GM12878 (cell line): ENCODE data around the gene RCC1. TPM values are rescaled to one million over a fixed set of nuclear protein-coding genes. Genes with fewer than 3 reads are reported as not detected.

Experiments
- BACH1 ChIP-seq: fragments of 450-650 bp; IDR thresholded peaks from 2 replicates; pipeline ENCODE4 v1.6.1; 2017; ENCODE audit warnings: mild to moderate bottlenecking, borderline replicate concordance
- CBFB ChIP-seq: IDR thresholded peaks from 2 replicates; pipeline ENCODE4 v1.6.1; 2016; ENCODE audit warnings: antibody characterized with exemption, low read depth
- KDM1A ChIP-seq: fragments of 200-600 bp; sonication (generic); IDR thresholded peaks from 2 replicates; pipeline ENCODE4 v1.6.1; 2016; ENCODE audit warnings: borderline replicate concordance
- MYC ChIP-seq: IDR thresholded peaks from 2 replicates; pipeline ENCODE4 v1.6.1; 2011; ENCODE audit warnings: mild to moderate bottlenecking, low read length, moderate library complexity, inconsistent platforms; ENCODE audit not compliant: insufficient read depth, insufficient replicate concordance, insufficient read length, severe bottlenecking
- NFIC ChIP-seq: IDR thresholded peaks from 2 replicates; pipeline ENCODE4 v1.6.1; 2012; ENCODE audit warnings: low read depth, mild to moderate bottlenecking, inconsistent platforms, low read length, moderate library complexity
- PAX5 ChIP-seq: IDR thresholded peaks from 2 replicates; pipeline ENCODE4 v1.6.1; 2011; ENCODE audit warnings: low read depth, low read length, borderline replicate concordance
- STAT3 ChIP-seq: IDR thresholded peaks from 2 replicates; pipeline ENCODE4 v1.6.1; 2011; ENCODE audit warnings: low read depth, low read length, improper control_type of control experiment
- TCF7 ChIP-seq: IDR thresholded peaks from 2 replicates; pipeline ENCODE4 v1.6.1; 2014; ENCODE audit warnings: antibody characterized with exemption, borderline replicate concordance
- YBX1 ChIP-seq: fragments of 450-650 bp; IDR thresholded peaks from 2 replicates; pipeline ENCODE4 v1.6.1; 2016; ENCODE audit warnings: antibody characterized with exemption
- ZZZ3 ChIP-seq: IDR thresholded peaks from 2 replicates; pipeline ENCODE4 v1.6.1; 2011; ENCODE audit warnings: low read depth; ENCODE audit not compliant: control insufficient read depth, insufficient read length
- polyA plus RNA-seq, 11 experiments: library from polyadenylated mRNA; depleted of rRNA in 4 of 11; unstranded in 6 of 11; stranded (reverse) in 5 of 11; fragments of >200 nt; fragmentation: Nextera tagmentation in 4 of 11; fragmentation: Illumina TruSeq in 1 of 11; extraction: Ambion mirVana in 4 of 11; extraction: Trizol in 1 of 11; gene quantifications; 1 replicate in 1 of 11; 2 replicates in 10 of 11; pipeline versions ENCODE4 v1.2.1 to v1.2.3, GENCODE V29; 2011 to 2016; ENCODE audit warnings: inconsistent platforms in 2 of 11, missing spikeins in 2 of 11, low read depth in 1 of 11
- total RNA-seq, 4 experiments: library from RNA; depleted of rRNA in 3 of 4; stranded (reverse); fragments of >200 nt in 3 of 4; fragmentation: Illumina TruSeq in 1 of 4; extraction: Trizol in 1 of 4; gene quantifications; 2 replicates each; pipeline versions ENCODE4 v1.2.1 to v1.2.3, GENCODE V29; 2013 to 2021
- TF ChIP-seq, protein P1 (sequence below): IDR thresholded peaks from 2 replicates; pipeline ENCODE4 v1.6.1; 2011; ENCODE audit warnings: low read depth, low read length, improper control_type of control experiment, borderline replicate concordance
- TF ChIP-seq, protein P2 (sequence below): fragments of 450-650 bp; IDR thresholded peaks from 2 replicates; pipeline ENCODE4 v1.6.1; 2017; ENCODE audit warnings: mild to moderate bottlenecking
- TF ChIP-seq, protein P3 (sequence below): fragments of 150-350 bp; IDR thresholded peaks from 2 replicates; pipeline ENCODE4 v1.6.1; 2016; ENCODE audit warnings: low read depth, low read length
- TF ChIP-seq, protein P4 (sequence below): fragments of 450-650 bp; IDR thresholded peaks from 2 replicates; pipeline ENCODE4 v1.6.1; 2017; ENCODE audit warnings: mild to moderate bottlenecking, moderate library complexity
- TF ChIP-seq, protein P5 (sequence below): fragments of 150-350 bp; IDR thresholded peaks from 2 replicates; pipeline ENCODE4 v1.6.1; 2014; ENCODE audit warnings: mild to moderate bottlenecking, low read depth, low read length

RCC1 gene
- total and polyA plus RNA-seq, 10 of the 15 experiments (the other 5 are each of a cell fraction or from before 2014, with no cell fraction given): 8.3 to 99.4 (median 74.6) TPM

DNA sequence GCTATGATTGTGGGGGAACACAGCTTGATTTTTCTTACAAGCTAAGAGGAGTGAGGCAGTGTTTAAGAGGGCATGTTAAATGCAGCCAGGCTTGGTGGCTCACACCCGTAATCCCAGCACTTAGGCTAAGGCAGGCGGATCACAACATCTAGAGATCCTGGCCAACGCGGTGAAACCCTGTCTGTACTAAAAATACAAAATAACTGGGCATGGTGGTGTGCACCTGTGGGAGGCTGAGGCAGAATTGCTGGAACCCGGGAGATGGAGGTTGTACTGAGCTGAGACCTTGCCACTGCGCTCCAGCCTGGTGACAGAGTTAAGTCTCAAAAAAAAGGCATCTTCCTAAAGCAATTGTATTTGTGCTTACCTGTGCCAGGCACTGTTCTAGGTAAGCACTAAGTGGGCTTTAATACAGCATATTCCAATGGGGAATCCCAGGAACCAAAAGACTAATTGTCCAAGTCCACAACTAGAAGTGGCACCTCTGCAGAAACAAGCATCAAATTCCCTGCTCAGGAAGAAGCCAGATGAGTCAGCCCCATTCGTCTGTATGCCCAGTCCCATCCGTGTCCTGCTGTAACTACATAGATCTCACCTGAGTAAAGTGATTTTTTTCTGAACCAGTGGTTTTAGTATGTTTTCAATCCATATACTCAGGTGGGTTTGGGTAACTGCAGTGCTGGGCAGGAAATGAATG, 4.6 kb downstream of the RCC1 start (continued):
- no peak for TF ChIP-seq TCF7
- TF ChIP-seq ZZZ3: no peak
- peak; percentile 24 for TF ChIP-seq BACH1
- TF ChIP-seq, protein P1, sequence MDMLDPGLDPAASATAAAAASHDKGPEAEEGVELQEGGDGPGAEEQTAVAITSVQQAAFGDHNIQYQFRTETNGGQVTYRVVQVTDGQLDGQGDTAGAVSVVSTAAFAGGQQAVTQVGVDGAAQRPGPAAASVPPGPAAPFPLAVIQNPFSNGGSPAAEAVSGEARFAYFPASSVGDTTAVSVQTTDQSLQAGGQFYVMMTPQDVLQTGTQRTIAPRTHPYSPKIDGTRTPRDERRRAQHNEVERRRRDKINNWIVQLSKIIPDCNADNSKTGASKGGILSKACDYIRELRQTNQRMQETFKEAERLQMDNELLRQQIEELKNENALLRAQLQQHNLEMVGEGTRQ: no peak
- TF ChIP-seq, protein P2, sequence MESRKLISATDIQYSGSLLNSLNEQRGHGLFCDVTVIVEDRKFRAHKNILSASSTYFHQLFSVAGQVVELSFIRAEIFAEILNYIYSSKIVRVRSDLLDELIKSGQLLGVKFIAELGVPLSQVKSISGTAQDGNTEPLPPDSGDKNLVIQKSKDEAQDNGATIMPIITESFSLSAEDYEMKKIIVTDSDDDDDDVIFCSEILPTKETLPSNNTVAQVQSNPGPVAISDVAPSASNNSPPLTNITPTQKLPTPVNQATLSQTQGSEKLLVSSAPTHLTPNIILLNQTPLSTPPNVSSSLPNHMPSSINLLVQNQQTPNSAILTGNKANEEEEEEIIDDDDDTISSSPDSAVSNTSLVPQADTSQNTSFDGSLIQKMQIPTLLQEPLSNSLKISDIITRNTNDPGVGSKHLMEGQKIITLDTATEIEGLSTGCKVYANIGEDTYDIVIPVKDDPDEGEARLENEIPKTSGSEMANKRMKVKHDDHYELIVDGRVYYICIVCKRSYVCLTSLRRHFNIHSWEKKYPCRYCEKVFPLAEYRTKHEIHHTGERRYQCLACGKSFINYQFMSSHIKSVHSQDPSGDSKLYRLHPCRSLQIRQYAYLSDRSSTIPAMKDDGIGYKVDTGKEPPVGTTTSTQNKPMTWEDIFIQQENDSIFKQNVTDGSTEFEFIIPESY: no peak
- TF ChIP-seq, protein P3, sequence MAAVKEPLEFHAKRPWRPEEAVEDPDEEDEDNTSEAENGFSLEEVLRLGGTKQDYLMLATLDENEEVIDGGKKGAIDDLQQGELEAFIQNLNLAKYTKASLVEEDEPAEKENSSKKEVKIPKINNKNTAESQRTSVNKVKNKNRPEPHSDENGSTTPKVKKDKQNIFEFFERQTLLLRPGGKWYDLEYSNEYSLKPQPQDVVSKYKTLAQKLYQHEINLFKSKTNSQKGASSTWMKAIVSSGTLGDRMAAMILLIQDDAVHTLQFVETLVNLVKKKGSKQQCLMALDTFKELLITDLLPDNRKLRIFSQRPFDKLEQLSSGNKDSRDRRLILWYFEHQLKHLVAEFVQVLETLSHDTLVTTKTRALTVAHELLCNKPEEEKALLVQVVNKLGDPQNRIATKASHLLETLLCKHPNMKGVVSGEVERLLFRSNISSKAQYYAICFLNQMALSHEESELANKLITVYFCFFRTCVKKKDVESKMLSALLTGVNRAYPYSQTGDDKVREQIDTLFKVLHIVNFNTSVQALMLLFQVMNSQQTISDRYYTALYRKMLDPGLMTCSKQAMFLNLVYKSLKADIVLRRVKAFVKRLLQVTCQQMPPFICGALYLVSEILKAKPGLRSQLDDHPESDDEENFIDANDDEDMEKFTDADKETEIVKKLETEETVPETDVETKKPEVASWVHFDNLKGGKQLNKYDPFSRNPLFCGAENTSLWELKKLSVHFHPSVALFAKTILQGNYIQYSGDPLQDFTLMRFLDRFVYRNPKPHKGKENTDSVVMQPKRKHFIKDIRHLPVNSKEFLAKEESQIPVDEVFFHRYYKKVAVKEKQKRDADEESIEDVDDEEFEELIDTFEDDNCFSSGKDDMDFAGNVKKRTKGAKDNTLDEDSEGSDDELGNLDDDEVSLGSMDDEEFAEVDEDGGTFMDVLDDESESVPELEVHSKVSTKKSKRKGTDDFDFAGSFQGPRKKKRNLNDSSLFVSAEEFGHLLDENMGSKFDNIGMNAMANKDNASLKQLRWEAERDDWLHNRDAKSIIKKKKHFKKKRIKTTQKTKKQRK: no peak; the same call in 1 of the 2 replicates
- TF ChIP-seq, protein P4, sequence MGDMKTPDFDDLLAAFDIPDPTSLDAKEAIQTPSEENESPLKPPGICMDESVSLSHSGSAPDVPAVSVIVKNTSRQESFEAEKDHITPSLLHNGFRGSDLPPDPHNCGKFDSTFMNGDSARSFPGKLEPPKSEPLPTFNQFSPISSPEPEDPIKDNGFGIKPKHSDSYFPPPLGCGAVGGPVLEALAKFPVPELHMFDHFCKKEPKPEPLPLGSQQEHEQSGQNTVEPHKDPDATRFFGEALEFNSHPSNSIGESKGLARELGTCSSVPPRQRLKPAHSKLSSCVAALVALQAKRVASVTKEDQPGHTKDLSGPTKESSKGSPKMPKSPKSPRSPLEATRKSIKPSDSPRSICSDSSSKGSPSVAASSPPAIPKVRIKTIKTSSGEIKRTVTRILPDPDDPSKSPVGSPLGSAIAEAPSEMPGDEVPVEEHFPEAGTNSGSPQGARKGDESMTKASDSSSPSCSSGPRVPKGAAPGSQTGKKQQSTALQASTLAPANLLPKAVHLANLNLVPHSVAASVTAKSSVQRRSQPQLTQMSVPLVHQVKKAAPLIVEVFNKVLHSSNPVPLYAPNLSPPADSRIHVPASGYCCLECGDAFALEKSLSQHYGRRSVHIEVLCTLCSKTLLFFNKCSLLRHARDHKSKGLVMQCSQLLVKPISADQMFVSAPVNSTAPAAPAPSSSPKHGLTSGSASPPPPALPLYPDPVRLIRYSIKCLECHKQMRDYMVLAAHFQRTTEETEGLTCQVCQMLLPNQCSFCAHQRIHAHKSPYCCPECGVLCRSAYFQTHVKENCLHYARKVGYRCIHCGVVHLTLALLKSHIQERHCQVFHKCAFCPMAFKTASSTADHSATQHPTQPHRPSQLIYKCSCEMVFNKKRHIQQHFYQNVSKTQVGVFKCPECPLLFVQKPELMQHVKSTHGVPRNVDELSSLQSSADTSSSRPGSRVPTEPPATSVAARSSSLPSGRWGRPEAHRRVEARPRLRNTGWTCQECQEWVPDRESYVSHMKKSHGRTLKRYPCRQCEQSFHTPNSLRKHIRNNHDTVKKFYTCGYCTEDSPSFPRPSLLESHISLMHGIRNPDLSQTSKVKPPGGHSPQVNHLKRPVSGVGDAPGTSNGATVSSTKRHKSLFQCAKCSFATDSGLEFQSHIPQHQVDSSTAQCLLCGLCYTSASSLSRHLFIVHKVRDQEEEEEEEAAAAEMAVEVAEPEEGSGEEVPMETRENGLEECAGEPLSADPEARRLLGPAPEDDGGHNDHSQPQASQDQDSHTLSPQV: no peak
- peak; percentile 4; the same call in 1 of the 2 replicates for TF ChIP-seq NFIC
- TF ChIP-seq, protein P5, sequence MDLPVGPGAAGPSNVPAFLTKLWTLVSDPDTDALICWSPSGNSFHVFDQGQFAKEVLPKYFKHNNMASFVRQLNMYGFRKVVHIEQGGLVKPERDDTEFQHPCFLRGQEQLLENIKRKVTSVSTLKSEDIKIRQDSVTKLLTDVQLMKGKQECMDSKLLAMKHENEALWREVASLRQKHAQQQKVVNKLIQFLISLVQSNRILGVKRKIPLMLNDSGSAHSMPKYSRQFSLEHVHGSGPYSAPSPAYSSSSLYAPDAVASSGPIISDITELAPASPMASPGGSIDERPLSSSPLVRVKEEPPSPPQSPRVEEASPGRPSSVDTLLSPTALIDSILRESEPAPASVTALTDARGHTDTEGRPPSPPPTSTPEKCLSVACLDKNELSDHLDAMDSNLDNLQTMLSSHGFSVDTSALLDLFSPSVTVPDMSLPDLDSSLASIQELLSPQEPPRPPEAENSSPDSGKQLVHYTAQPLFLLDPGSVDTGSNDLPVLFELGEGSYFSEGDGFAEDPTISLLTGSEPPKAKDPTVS: no peak
- no peak for TF ChIP-seq YBX1
- TF ChIP-seq KDM1A: no peak
- no peak for TF ChIP-seq MYC
- TF ChIP-seq PAX5: peak; percentile 29; the same call in 1 of the 2 replicates
- no peak for TF ChIP-seq STAT3
- TF ChIP-seq CBFB: peak; percentile 89
